ENCODE data around the gene MED8.
"Not testable (repeated sequence)": the region's sequence is repeated elsewhere in the genome, so short reads cannot be mapped to it uniquely, and the experiment has no call there.

Gene MED8

GRCh38 chr1:43373066-43373940 is 16.3 kb downstream of the MED8 start:
- H3K4me1 ChIP-seq (ENCODE audit: control insufficient read depth, insufficient read depth, low read length) = peaks cover 15% of the 10 kb centered on the region
- no peak overlapping the region for H3K9ac ChIP-seq (ENCODE audit: low read length)
- no peaks in the 10 kb centered on the region for H3K36me3 ChIP-seq (ENCODE audit: control insufficient read depth, insufficient read depth, low read length)

GRCh38 chr1:43372172-43372571 is 17.4 kb downstream of the MED8 start:
- no peaks in the 10 kb centered on the region for H3K27me3 ChIP-seq (ENCODE audit: control insufficient read depth, insufficient read depth, low read length)
- H3K9ac ChIP-seq (ENCODE audit: low read length) = no peak overlapping the region
- H3K9me3 ChIP-seq (ENCODE audit: control insufficient read depth, low read length) = no peaks in the 10 kb centered on the region
- H3K4me3 ChIP-seq (ENCODE audit: low read length) = no peak overlapping the region
- peaks cover 17% of the 10 kb centered on the region for H3K4me1 ChIP-seq (ENCODE audit: control insufficient read depth, insufficient read depth, low read length)
- H3K36me3 ChIP-seq (ENCODE audit: control insufficient read depth, insufficient read depth, low read length) = no peaks in the 10 kb centered on the region

More at GRCh38 chr1:43373066-43373940, 16.3 kb downstream of the MED8 start:
- Histone ChIP-seq H3K27me3 (ENCODE audit: control insufficient read depth, insufficient read depth, low read length) (no peaks in the 10 kb centered on the region), H3K4me3 (ENCODE audit: low read length) (no peak overlapping the region), H3K9me3 (ENCODE audit: control insufficient read depth, low read length) (no peaks in the 10 kb centered on the region)

GRCh38 chr1:43370564-43370963 is 19.0 kb downstream of the MED8 start:
- H3K4me1 ChIP-seq (ENCODE audit: control insufficient read depth, insufficient read depth, low read length) = peaks cover 29% of the 10 kb centered on the region
- H3K9me3 ChIP-seq (ENCODE audit: control insufficient read depth, low read length) = no peaks in the 10 kb centered on the region
- H3K36me3 ChIP-seq (ENCODE audit: control insufficient read depth, insufficient read depth, low read length) = no peaks in the 10 kb centered on the region
- no peaks in the 10 kb centered on the region for H3K27me3 ChIP-seq (ENCODE audit: control insufficient read depth, insufficient read depth, low read length)
- no peak overlapping the region for H3K4me3 ChIP-seq (ENCODE audit: low read length)
- H3K9ac ChIP-seq (ENCODE audit: low read length) = no peak overlapping the region

- H3K4me1 ChIP-seq (ENCODE audit: control insufficient read depth, insufficient read depth, low read length) = peaks cover 37% of the 10 kb centered on the region
- H3K9ac ChIP-seq (ENCODE audit: low read length); H3K4me3 ChIP-seq (ENCODE audit: low read length): not testable (repeated sequence)
Observed at GRCh38 chr1:43369779-43370178, 19.8 kb downstream of the MED8 start.

GRCh38 chr1:43368646-43369020 is 21.0 kb downstream of the MED8 start:
- Histone ChIP-seq H3K4me3 (ENCODE audit: low read length) (peak overlapping the region; percentile 29), H3K9me3 (ENCODE audit: control insufficient read depth, low read length) (no peaks in the 10 kb centered on the region), H3K4me1 (ENCODE audit: control insufficient read depth, insufficient read depth, low read length) (peaks cover 37% of the 10 kb centered on the region), H3K36me3 (ENCODE audit: control insufficient read depth, insufficient read depth, low read length) (peaks cover 18% of the 10 kb centered on the region), H3K27me3 (ENCODE audit: control insufficient read depth, insufficient read depth, low read length) (no peaks in the 10 kb centered on the region), H3K9ac (ENCODE audit: low read length) (peak overlapping the region; percentile 79)

More at GRCh38 chr1:43369779-43370178, 19.8 kb downstream of the MED8 start:
- not testable (repeated sequence) for H3K27me3 ChIP-seq (ENCODE audit: control insufficient read depth, insufficient read depth, low read length); H3K9me3 ChIP-seq (ENCODE audit: control insufficient read depth, low read length); H3K36me3 ChIP-seq (ENCODE audit: control insufficient read depth, insufficient read depth, low read length)

GRCh38 chr1:43367904-43368645 is 21.5 kb downstream of the MED8 start, which contains the start of gene ELOVL1:
Gene ELOVL1 (minus strand): TSS chr1:43368011. CDS start chr1:43365609, 2,402 bp downstream.
- Histone ChIP-seq H3K4me1 (ENCODE audit: control insufficient read depth, insufficient read depth, low read length) (peaks cover 39% of the 10 kb centered on the region), H3K27me3 (ENCODE audit: control insufficient read depth, insufficient read depth, low read length) (no peaks in the 10 kb centered on the region), H3K9me3 (ENCODE audit: control insufficient read depth, low read length) (no peaks in the 10 kb centered on the region), H3K36me3 (ENCODE audit: control insufficient read depth, insufficient read depth, low read length) (peaks cover 21% of the 10 kb centered on the region), H3K9ac (ENCODE audit: low read length) (peak within 1 kb of the TSS; percentile 85), H3K4me3 (ENCODE audit: low read length) (peak within 1 kb of the TSS; percentile 39)

GRCh38 chr1:43367026-43367903 is 22.3 kb downstream of the MED8 start:
- no peaks in the 10 kb centered on the region for H3K27me3 ChIP-seq (ENCODE audit: control insufficient read depth, insufficient read depth, low read length)
- peak overlapping the region; percentile 85 for H3K9ac ChIP-seq (ENCODE audit: low read length)
- peaks cover 33% of the 10 kb centered on the region for H3K4me1 ChIP-seq (ENCODE audit: control insufficient read depth, insufficient read depth, low read length)
- peaks cover 26% of the 10 kb centered on the region for H3K36me3 ChIP-seq (ENCODE audit: control insufficient read depth, insufficient read depth, low read length)
- H3K4me3 ChIP-seq (ENCODE audit: low read length) = peak overlapping the region; percentile 39
- no peaks in the 10 kb centered on the region for H3K9me3 ChIP-seq (ENCODE audit: control insufficient read depth, low read length)

GRCh38 chr1:43366601-43367025 is 23.0 kb downstream of the MED8 start:
- Histone ChIP-seq H3K9ac (ENCODE audit: low read length) (peak overlapping the region; percentile 85), H3K9me3 (ENCODE audit: control insufficient read depth, low read length) (no peaks in the 10 kb centered on the region), H3K4me1 (ENCODE audit: control insufficient read depth, insufficient read depth, low read length) (peaks cover 33% of the 10 kb centered on the region), H3K36me3 (ENCODE audit: control insufficient read depth, insufficient read depth, low read length) (peaks cover 30% of the 10 kb centered on the region), H3K4me3 (ENCODE audit: low read length) (peak overlapping the region; percentile 39), H3K27me3 (ENCODE audit: control insufficient read depth, insufficient read depth, low read length) (no peaks in the 10 kb centered on the region)

GRCh38 chr1:43366179-43366578 is 23.4 kb downstream of the MED8 start:
- H3K4me3 ChIP-seq (ENCODE audit: low read length) = peak overlapping the region; percentile 39
- H3K27me3 ChIP-seq (ENCODE audit: control insufficient read depth, insufficient read depth, low read length) = no peaks in the 10 kb centered on the region

GRCh38 chr1:43365678-43366077 is 23.9 kb downstream of the MED8 start:
- H3K9me3 ChIP-seq (ENCODE audit: control insufficient read depth, low read length) = no peaks in the 10 kb centered on the region
- peaks cover 30% of the 10 kb centered on the region for H3K36me3 ChIP-seq (ENCODE audit: control insufficient read depth, insufficient read depth, low read length)
- H3K4me1 ChIP-seq (ENCODE audit: control insufficient read depth, insufficient read depth, low read length) = peaks cover 38% of the 10 kb centered on the region
- H3K9ac ChIP-seq (ENCODE audit: low read length) = peak overlapping the region; percentile 85
- no peaks in the 10 kb centered on the region for H3K27me3 ChIP-seq (ENCODE audit: control insufficient read depth, insufficient read depth, low read length)
- H3K4me3 ChIP-seq (ENCODE audit: low read length) = peak overlapping the region; percentile 39

More at GRCh38 chr1:43366179-43366578, 23.4 kb downstream of the MED8 start:
- Histone ChIP-seq H3K36me3 (ENCODE audit: control insufficient read depth, insufficient read depth, low read length) (peaks cover 30% of the 10 kb centered on the region), H3K4me1 (ENCODE audit: control insufficient read depth, insufficient read depth, low read length) (peaks cover 33% of the 10 kb centered on the region), H3K9me3 (ENCODE audit: control insufficient read depth, low read length) (no peaks in the 10 kb centered on the region), H3K9ac (ENCODE audit: low read length) (peak overlapping the region; percentile 85)

GRCh38 chr1:43363935-43364525 is 25.6 kb downstream of the MED8 start:
- peak overlapping the region; percentile 9 for H3K9ac ChIP-seq (ENCODE audit: low read length)
- peaks cover 34% of the 10 kb centered on the region for H3K36me3 ChIP-seq (ENCODE audit: control insufficient read depth, insufficient read depth, low read length)
- H3K4me1 ChIP-seq (ENCODE audit: control insufficient read depth, insufficient read depth, low read length) = peaks cover 42% of the 10 kb centered on the region
- H3K4me3 ChIP-seq (ENCODE audit: low read length) = no peak overlapping the region
- H3K9me3 ChIP-seq (ENCODE audit: control insufficient read depth, low read length) = no peaks in the 10 kb centered on the region
- H3K27me3 ChIP-seq (ENCODE audit: control insufficient read depth, insufficient read depth, low read length) = no peaks in the 10 kb centered on the region

Data from mucosa of stomach (tissue), 1 donor.